IPS-18a (cell line): ENCODE measurements around the gene MEI1.
"Not testable (repeated sequence)": the region's sequence is repeated elsewhere in the genome, so short reads cannot be mapped to it uniquely, and the experiment has no call there.

Experiments used
- H3K27ac ChIP-seq: one replicate; pipeline ENCODE4 v1.5.1; 2013; ENCODE audit warnings: low read length
- H3K27me3 ChIP-seq: one replicate; pipeline ENCODE4 v1.6.1; 2013; ENCODE audit warnings: mild to moderate bottlenecking, low read length; ENCODE audit not compliant: control insufficient read depth, insufficient read depth
- H3K36me3 ChIP-seq: one replicate; pipeline ENCODE4 v1.6.1; 2013; ENCODE audit warnings: low read depth, low read length; ENCODE audit not compliant: control insufficient read depth
- H3K4me1 ChIP-seq: one replicate; pipeline ENCODE4 v1.6.1; 2013; ENCODE audit warnings: low read depth, low read length; ENCODE audit not compliant: control insufficient read depth
- H3K4me3 ChIP-seq: one replicate; pipeline ENCODE4 v1.5.1; 2013; ENCODE audit warnings: low read length
- H3K9ac ChIP-seq: one replicate; pipeline ENCODE4 v1.6.1; 2013; ENCODE audit warnings: mild to moderate bottlenecking, low read length, moderate library complexity
- H3K9me3 ChIP-seq: one replicate; pipeline ENCODE4 v1.6.1; 2013; ENCODE audit warnings: low read depth, low read length; ENCODE audit not compliant: control insufficient read depth

The MEI1 gene

DNA sequence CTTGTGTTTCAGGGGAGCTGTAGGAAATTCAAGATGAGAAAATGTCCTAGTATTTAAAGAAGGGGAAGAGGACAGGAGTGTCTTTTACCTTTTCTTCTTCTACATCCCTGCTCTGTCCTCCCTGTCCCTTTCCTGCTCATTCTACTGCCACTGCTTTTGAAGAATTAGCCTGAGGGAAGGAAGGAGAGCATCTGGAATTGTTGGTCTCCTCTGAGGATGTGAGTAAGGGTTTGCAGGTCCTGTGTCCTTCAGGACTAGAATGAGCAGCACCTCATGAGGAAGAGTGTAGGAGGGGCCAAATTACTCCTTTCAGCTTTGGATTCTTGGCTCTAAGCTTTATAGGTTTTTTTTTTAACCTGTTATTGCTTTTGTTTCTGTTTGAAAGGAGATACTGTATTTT, 34.8 kb upstream of the MEI1 start:
- Histone ChIP-seq H3K9me3 (no peaks in the 10 kb centered on the region), H3K4me3 (no peak overlapping the region), H3K4me1 (peaks cover 8% of the 10 kb centered on the region), H3K36me3 (peaks cover 53% of the 10 kb centered on the region), H3K27ac (no peak overlapping the region), H3K9ac (no peak overlapping the region), H3K27me3 (no peaks in the 10 kb centered on the region)

GRCh38 chr22:41664951-41665350, 34.4 kb upstream of the MEI1 start:
- H3K9ac ChIP-seq: no peak overlapping the region
- peaks cover 8% of the 10 kb centered on the region for H3K4me1 ChIP-seq
- H3K27ac ChIP-seq: no peak overlapping the region
- H3K36me3 ChIP-seq: peaks cover 49% of the 10 kb centered on the region
- H3K4me3 ChIP-seq: no peak overlapping the region
- H3K27me3 ChIP-seq: no peaks in the 10 kb centered on the region
- no peaks in the 10 kb centered on the region for H3K9me3 ChIP-seq

- Histone ChIP-seq H3K9ac (no peak overlapping the region), H3K9me3 (no peaks in the 10 kb centered on the region), H3K4me1 (peaks cover 8% of the 10 kb centered on the region), H3K27ac (no peak overlapping the region), H3K27me3 (no peaks in the 10 kb centered on the region), H3K36me3 (peaks cover 14% of the 10 kb centered on the region), H3K4me3 (no peak overlapping the region)
Measured at GRCh38 chr22:41668971-41669911, 30.1 kb upstream of the MEI1 start.

DNA sequence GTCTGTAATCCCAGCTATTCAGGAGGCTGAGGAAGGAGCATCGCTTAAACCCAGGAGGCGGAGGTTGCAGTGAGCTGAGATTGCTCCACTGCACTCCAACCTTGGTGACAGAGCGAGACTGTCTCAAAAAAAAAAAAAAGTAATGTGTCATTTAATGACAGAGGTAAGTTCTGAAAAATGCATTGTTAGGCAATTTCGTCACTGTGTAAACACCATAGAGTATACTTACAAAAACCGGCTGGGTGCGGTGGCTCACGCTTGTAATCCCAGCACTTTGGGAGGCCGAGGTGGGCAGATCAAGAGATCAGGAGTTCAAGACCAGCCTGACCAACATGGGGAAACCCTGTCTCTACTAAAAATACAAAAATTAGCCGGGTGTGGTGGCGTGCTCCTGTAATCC, 27.2 kb upstream of the MEI1 start:
- not testable (repeated sequence) for H3K27ac ChIP-seq, H3K9me3 ChIP-seq, H3K4me3 ChIP-seq, H3K27me3 ChIP-seq, H3K4me1 ChIP-seq, H3K9ac ChIP-seq
- H3K36me3 ChIP-seq: peaks cover 20% of the 10 kb centered on the region

DNA sequence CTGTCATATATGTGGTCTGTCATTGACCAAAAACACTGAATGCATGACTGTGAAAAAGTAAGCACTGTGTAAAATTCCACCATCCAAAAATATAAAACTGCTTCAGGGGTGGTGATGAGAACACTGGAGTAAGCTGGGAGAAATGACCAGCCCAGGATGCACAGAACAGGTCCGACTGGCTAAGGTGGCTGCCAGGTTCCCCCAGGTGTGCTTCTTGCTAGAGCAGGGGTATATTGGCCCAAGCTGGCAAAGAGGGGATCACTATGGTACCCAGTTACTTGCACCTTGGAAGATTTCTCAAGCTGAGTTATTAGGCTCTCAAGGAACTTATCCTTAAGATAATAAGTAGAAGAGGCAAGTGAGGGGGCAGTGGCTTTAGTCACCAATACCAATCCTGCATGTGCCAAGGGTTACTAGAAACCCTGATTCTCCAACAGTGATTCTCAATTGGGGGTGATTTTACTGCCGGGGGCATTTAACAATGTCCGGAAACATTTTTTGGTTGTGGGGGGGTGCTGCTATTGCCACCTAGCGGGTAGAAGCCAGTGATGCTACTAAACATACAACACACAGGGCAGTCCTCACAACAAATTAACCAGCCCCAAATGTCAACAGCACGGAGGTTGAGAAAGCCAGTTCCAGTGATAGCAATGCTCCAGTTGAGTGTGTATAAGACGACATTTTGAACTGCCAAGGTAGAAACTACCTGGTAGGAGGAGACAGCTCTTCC, 26.4 kb upstream of the MEI1 start:
- Histone ChIP-seq H3K9me3 (no peaks in the 10 kb centered on the region), H3K4me1 (no peaks in the 10 kb centered on the region), H3K4me3 (no peak overlapping the region), H3K27me3 (no peaks in the 10 kb centered on the region), H3K36me3 (peaks cover 26% of the 10 kb centered on the region), H3K27ac (no peak overlapping the region), H3K9ac (no peak overlapping the region)

- H3K9me3 ChIP-seq: no peaks in the 10 kb centered on the region
- no peak overlapping the region for H3K27ac ChIP-seq
- peaks cover 40% of the 10 kb centered on the region for H3K36me3 ChIP-seq
Measured at GRCh38 chr22:41674846-41675340, 24.4 kb upstream of the MEI1 start.

GRCh38 chr22:41676134-41676533, 23.2 kb upstream of the MEI1 start:
- Histone ChIP-seq H3K9me3 (no peaks in the 10 kb centered on the region), H3K36me3 (peaks cover 49% of the 10 kb centered on the region), H3K9ac (no peak overlapping the region), H3K4me1 (no peaks in the 10 kb centered on the region), H3K27ac (no peak overlapping the region), H3K27me3 (no peaks in the 10 kb centered on the region), H3K4me3 (no peak overlapping the region)

More at GRCh38 chr22:41674846-41675340, 24.4 kb upstream of the MEI1 start:
- no peaks in the 10 kb centered on the region for H3K4me1 ChIP-seq
- H3K4me3 ChIP-seq: no peak overlapping the region
- H3K9ac ChIP-seq: no peak overlapping the region
- H3K27me3 ChIP-seq: no peaks in the 10 kb centered on the region

DNA sequence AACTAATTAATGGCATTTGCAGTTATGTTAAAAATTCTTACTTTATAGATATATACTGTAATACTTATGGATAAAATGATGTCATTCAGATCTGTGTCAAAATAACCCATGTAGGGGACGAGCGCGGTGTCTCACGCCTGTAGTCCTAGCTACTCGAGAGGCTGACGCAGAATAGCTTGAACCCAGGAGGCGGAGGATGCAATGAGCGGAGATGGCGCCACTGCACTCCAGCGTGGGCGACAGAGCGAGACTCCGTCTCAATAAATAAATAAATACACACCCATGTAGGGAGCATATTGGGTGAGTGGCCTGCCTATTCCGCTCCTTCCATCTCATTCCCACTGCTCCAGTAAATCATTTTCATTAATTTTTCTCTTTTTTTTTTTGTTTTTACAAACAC, 17.7 kb upstream of the MEI1 start:
- no peaks in the 10 kb centered on the region for H3K4me1 ChIP-seq
- no peaks in the 10 kb centered on the region for H3K27me3 ChIP-seq
- no peaks in the 10 kb centered on the region for H3K9me3 ChIP-seq
- H3K9ac ChIP-seq: peak overlapping the region; percentile 73
- peaks cover 31% of the 10 kb centered on the region for H3K36me3 ChIP-seq
- H3K27ac ChIP-seq: no peak overlapping the region
- H3K4me3 ChIP-seq: peak overlapping the region; percentile 86

GRCh38 chr22:41682033-41682807, 17.1 kb upstream of the MEI1 start:
- Histone ChIP-seq H3K4me3 (peak overlapping the region; percentile 86), H3K36me3 (peaks cover 28% of the 10 kb centered on the region), H3K4me1 (peaks cover under 1% of the 10 kb centered on the region), H3K27me3 (no peaks in the 10 kb centered on the region), H3K9me3 (no peaks in the 10 kb centered on the region), H3K27ac (peak overlapping the region; percentile 24), H3K9ac (peak overlapping the region; percentile 73)

- no peaks in the 10 kb centered on the region for H3K27me3 ChIP-seq
- no peaks in the 10 kb centered on the region for H3K9me3 ChIP-seq
- peaks cover 5% of the 10 kb centered on the region for H3K4me1 ChIP-seq
- peak overlapping the region; percentile 73 for H3K9ac ChIP-seq
- H3K36me3 ChIP-seq: peaks cover 23% of the 10 kb centered on the region
- no peak overlapping the region for H3K27ac ChIP-seq
- peak overlapping the region; percentile 86 for H3K4me3 ChIP-seq
Measured at GRCh38 chr22:41683052-41683451, 16.3 kb upstream of the MEI1 start.

DNA sequence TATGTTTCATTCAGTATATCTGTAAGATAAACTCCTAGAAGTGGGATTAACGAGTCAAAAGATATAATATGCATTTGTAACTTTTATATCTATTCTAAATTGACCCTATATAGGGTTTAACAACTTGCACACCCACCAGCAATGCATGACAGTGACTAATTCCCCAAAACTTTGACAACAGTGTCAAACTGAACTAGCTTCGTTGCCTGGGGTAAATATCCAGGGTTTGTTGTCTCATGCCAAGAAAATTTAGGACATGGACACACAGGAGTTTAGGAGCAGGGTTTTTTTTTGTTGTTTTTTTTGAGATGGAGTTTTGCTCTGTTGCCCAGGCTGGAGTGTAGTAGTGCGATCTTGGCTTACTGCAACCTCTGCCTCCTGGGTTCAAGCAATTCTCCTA, 15.7 kb upstream of the MEI1 start:
- H3K27ac ChIP-seq: no peak overlapping the region
- no peak overlapping the region for H3K9ac ChIP-seq
- H3K4me1 ChIP-seq: peaks cover 5% of the 10 kb centered on the region
- peaks cover 17% of the 10 kb centered on the region for H3K36me3 ChIP-seq
- H3K27me3 ChIP-seq: no peaks in the 10 kb centered on the region
- H3K9me3 ChIP-seq: no peaks in the 10 kb centered on the region
- H3K4me3 ChIP-seq: no peak overlapping the region
